Fibroblast of lung (primary cell): ENCODE results near the gene ROM1.
"Not testable (repeated sequence)": the region's sequence is repeated elsewhere in the genome, so short reads cannot be mapped to it uniquely, and the experiment has no call there.

Experiments
- EZH2 ChIP-seq: IDR thresholded peaks from 2 replicates; pipeline ENCODE4 v1.5.1; 2012; ENCODE audit warnings: low read length, control low read depth, mild to moderate bottlenecking; ENCODE audit errors: missing control alignments
- TF ChIP-seq, protein P1 (sequence below), 2 donors: IDR thresholded peaks in 1 of 2; conservative IDR thresholded peaks in 1 of 2; 1 replicate in 1 of 2; 2 replicates in 1 of 2; pipeline ENCODE4 v1.5.1; 2011 to 2012; ENCODE audit warnings: low read length in 2 of 2, control low read depth in 1 of 2, inconsistent platforms in 1 of 2, low read depth in 1 of 2, mild to moderate bottlenecking in 1 of 2

DNA sequence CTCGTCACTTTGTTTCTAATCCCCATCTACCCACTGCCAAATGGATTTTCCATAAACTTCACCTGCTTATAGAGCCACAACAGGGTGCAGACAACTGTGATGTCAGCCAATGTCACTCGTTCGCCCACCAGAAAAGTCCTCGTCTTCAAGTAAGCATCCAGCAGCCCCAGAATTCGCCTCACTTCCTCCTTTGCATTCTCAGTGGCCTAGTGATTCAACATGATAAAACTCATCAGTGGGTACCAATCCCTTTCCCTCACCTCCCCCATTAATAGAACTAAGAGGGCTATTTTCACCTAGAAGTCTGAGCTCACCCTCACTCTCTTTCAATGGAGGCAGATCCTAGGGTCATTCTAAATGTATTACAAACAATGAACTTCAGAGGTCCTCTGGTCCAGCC, 42.2 kb upstream of the ROM1 start:
- TF ChIP-seq, protein P1, sequence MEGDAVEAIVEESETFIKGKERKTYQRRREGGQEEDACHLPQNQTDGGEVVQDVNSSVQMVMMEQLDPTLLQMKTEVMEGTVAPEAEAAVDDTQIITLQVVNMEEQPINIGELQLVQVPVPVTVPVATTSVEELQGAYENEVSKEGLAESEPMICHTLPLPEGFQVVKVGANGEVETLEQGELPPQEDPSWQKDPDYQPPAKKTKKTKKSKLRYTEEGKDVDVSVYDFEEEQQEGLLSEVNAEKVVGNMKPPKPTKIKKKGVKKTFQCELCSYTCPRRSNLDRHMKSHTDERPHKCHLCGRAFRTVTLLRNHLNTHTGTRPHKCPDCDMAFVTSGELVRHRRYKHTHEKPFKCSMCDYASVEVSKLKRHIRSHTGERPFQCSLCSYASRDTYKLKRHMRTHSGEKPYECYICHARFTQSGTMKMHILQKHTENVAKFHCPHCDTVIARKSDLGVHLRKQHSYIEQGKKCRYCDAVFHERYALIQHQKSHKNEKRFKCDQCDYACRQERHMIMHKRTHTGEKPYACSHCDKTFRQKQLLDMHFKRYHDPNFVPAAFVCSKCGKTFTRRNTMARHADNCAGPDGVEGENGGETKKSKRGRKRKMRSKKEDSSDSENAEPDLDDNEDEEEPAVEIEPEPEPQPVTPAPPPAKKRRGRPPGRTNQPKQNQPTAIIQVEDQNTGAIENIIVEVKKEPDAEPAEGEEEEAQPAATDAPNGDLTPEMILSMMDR (conservative IDR thresholded peaks at IDR 0.05 in 1 of 2, IDR thresholded peaks at IDR 0.05 in 1 of 2; ENCODE audit: low read depth in 1 of 2, low read length in 2 of 2), result not testable (repeated sequence)
- not testable (repeated sequence) for TF ChIP-seq EZH2
